G401 (cell line): ENCODE data around the gene ARFIP1. TPM values are rescaled to one million over a fixed set of nuclear protein-coding genes. Genes with fewer than 3 reads are reported as not detected.

Experiments
- DNase-seq: peaks from one replicate; pipeline ENCODE4 v3.0.0-alpha.2; 2015; ENCODE audit warnings: low spot score
- in situ Hi-C: cut with HindIII; loops from 2 replicates; pipeline ENCODE4 v1.10.0; 2016; ENCODE audit warnings: low sequenced_read_pairs, mixed read lengths
- total RNA-seq: library from RNA; depleted of rRNA; stranded (reverse); fragments of >200 nt; shearing (Covaris generic); gene quantifications from 2 replicates; pipeline ENCODE4 v1.2.3, GENCODE V29; 2014

The ARFIP1 gene
- total RNA-seq, 1 experiment from 2014 or later, result 45.0 TPM

GRCh38 chr4:152784490-152785350 is 5.0 kb downstream of the ARFIP1 start:
- DNase-seq, result no peak
- in situ Hi-C loops, result no loop called here

DNA sequence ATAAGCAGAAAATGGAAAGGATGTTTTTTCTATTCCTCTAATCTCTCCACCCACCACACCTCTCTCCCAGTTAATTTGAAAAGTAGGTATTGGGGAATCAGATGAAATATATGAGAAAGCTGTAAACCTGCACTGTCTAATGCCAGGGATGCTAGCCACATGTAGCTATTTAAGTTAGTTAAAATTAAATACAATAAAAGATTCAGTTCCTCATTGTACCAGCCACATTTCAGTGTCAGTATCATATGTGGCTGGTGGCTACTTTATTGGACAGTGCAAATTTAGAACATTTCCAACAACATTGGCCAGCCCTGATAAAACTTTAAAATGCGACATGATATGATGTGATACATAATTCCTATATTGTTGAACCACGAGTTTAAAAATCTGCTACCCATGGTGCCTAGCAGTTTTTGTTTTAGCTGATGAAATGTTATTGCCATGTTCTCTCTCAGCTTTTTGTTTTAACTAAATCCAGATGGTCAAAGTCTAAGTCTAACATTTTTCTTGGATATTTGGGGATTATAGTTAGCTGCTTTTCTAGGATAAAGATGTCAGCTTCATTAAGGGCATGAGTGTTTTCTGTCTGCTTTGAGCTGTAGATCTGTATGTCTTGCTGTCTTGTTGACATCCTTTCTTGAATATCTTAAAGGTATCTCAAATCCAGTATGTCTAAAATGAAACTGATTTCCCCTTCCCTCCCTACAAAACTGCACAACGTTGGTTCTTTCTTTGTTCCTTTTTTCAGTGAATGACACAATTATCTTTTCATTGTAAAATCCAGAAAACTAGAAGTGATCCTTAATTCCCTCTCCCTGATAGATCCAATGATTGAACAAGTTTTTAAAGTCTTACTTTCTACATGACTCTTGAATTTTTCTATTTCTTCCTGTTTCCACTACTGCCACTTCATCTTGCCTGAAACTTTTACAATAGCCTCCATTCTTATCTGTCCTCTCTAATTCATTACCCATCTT is 6.2 kb downstream of the ARFIP1 start:
- in situ Hi-C loops, result no loop called here
- no peak for DNase-seq

GRCh38 chr4:152786627-152787026 is 6.9 kb downstream of the ARFIP1 start:
- in situ Hi-C loops, result no loop called here
- no peak for DNase-seq

DNA sequence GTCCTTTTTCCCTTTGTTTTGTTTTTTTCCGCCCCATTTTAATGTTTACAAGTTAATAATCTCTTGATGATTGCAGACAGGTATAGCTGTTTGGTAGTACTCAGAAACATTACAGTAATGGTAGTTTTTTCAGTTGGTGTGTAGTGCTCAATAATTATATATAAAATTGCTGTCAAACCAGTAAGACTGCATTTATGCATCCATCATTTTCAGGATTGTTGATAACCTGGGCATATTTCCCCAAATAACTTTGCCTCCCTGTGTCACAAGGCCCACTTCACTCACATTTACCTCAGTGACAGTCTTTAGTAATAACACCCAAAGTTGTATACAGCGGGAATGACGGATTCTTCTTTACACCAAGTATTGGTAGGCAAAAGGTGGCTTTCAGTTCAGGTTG is 16.1 kb downstream of the ARFIP1 start:
- in situ Hi-C loops, result no loop called here
- DNase-seq, result no peak

- in situ Hi-C loops, result no loop called here
- no peak for DNase-seq
These were observed 23.8 kb downstream of the ARFIP1 start for GRCh38 chr4:152803541-152803940.

GRCh38 chr4:152805071-152805650 is 25.4 kb downstream of the ARFIP1 start:
- in situ Hi-C loops, result no loop called here
- no peak for DNase-seq

- DNase-seq, result no peak
- in situ Hi-C loops, result no loop called here
These were observed 26.1 kb downstream of the ARFIP1 start for GRCh38 chr4:152805818-152806217.

- in situ Hi-C loops, result no loop called here
- DNase-seq, result no peak
These were observed 26.9 kb downstream of the ARFIP1 start for GRCh38 chr4:152806501-152807125.

GRCh38 chr4:152807294-152807829 is 27.6 kb downstream of the ARFIP1 start:
- DNase-seq, result no peak
- in situ Hi-C loops, result no loop called here

DNA sequence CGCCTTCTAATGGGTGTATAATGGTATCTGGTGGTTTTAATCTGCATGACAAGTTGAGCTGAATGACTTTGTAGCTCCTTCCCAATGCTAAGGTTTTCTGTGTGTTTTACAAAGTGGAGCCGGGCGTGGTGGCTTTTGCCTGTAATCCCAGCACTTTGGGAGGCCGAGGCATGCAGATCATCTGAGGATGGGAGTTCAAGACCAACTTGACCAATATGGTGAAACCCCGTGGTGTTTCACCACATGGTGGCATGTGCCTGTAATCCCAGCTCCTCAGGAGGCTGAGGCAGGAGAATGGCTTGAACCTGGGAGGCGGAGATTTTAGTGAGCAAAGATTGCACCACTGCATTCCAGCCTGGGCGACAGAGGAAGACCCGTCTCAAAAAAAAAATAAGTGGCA is 28.9 kb downstream of the ARFIP1 start:
- in situ Hi-C loops, result no loop called here
- no peak for DNase-seq

DNA sequence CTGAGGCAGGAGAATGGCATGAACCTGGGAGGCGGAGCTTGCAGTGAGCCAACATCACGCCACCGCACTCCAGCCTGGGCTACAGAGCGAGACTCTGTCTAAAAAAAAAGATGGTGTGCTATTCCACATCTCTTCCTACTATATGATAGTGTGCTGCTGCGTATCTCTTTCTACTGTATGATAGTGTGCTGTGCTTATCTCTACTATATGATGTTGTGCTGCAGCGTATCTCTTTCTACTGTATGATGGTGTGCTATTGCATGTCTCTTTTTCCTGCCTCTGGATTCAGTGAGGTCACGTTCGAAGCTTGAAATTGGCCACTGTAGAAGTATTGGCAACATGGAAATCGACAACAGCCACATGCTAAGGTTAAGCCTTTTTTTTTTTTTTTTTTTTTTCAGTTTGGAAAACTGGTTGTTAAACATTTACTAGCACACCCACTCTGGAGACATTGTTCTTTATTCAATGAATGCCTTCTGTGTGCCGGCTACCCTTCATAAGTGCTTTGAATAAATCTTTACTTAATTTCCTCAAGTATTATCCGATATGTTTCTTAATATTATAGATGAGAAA is 31.0 kb downstream of the ARFIP1 start:
- DNase-seq, result no peak
- in situ Hi-C loops, result no loop called here

DNA sequence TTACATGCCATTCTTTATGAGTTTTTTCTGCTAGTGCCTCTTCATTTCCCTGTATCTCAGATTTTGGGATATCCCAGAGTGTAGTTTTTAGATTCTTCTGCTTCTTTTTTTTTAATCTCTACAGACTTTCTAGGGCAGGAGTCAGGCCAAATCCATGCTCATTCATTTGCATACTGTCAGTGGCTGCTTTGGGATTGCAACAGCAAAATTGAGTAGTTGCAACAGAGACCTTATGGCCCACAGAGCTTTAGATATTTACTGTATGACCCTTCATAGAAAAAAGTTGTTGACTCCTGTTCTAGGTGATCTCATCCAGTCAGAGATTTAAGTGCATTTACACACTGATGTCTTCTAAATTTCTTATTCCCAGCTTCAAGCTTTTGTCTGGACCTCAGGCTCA is 35.3 kb downstream of the ARFIP1 start:
- DNase-seq, result no peak
- in situ Hi-C loops, result no loop called here

DNA sequence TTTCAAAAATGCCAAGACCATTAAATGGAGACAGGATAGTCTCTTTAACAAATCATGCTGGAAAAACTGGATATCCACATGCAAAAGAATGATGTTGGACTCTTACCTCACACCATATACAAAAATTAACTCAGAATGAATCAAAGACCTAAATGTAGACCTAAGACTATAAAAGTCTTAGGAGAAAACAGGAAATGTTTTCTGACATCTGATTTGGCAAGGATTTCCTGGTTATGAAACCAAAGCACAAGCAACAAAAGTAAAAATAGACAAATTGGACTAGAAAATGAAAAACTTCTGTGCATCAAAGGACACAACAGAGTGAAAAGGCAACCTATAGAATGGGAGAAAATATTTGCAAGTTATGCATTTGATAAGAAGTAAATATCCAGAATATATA is 37.6 kb downstream of the ARFIP1 start:
- no peak for DNase-seq
- in situ Hi-C loops, result no loop called here

GRCh38 chr4:152819026-152819645 is 39.4 kb downstream of the ARFIP1 start:
- no peak for DNase-seq
- in situ Hi-C loops, result no loop called here

GRCh38 chr4:152820073-152820472 is 40.3 kb downstream of the ARFIP1 start:
- DNase-seq, result no peak
- in situ Hi-C loops, result no loop called here

DNA sequence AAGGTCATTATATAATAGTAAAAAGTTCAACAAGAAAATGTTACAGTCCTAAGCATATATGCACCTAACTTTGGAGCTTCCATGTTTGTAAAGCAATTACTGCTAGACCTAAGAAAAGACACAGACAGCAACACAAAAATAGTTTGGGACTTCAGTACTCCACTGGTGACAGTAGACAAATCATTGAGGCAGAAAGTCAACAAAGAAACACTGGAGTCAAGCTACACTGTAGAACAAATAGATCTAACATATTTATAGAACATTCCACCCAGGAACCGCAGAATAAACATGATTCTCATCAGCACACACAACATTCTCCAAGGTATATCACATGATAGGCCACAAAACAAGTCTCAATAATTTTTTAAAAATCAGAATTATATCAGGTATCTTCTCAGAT is 42.6 kb downstream of the ARFIP1 start:
- no peak for DNase-seq
- in situ Hi-C loops, result no loop called here

DNA sequence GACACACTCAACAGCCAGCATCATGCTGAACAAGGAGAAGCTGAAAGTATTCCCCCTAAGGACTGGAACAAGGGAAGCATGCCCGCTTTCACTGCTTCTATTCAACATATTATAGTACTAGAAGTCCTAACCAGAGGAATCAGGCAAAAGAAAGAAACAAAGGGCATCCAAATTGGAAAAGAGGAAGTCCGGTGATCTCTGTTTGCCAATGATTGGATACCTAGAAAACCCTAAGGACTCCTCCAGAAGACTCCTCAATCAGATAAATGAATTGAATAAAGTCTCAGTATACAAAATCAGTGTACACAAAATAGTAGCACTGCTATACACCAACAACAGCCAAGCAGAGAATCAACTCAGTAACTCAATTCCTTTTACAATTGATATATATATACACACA is 44.8 kb downstream of the ARFIP1 start:
- DNase-seq, result no peak
- in situ Hi-C loops, result no loop called here

DNA sequence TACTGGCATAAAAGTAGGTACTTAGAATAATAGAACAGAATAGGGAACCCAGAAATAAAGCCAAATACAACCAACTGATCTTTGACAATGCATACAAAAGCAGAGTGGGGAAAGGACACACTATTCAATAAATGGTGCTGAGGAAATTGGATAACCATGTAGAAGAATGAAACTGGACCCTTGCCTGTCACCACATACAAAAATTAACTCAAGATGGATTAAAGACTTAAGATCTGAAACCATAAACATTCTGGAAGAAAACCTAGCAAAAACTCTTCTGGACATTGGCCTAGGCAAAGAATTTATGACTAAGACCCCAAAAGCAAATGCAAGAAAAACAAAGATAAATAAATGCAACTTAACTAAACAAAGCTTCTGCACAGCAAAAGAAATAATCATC is 45.6 kb downstream of the ARFIP1 start:
- DNase-seq, result no peak
- in situ Hi-C loops, result no loop called here
